Fibroblast of pulmonary artery (primary cell): ENCODE data around the gene ABTB2.

Experiments
- DNase-seq: peaks from one replicate; pipeline ENCODE4 v3.0.0-alpha.2; 2010; ENCODE audit warnings: low read depth
- H3K4me3 ChIP-seq: replicated peaks from 2 replicates; pipeline ENCODE4 v1.5.1; 2011; ENCODE audit warnings: low read depth, mild to moderate bottlenecking, control low read depth, low read length, moderate library complexity
- TF ChIP-seq, protein P1 (sequence below): IDR thresholded peaks from 2 replicates; pipeline ENCODE4 v1.5.1; 2011; ENCODE audit warnings: mild to moderate bottlenecking, control low read depth, low read length, inconsistent platforms; ENCODE audit errors: missing control alignments

Gene ABTB2

DNA sequence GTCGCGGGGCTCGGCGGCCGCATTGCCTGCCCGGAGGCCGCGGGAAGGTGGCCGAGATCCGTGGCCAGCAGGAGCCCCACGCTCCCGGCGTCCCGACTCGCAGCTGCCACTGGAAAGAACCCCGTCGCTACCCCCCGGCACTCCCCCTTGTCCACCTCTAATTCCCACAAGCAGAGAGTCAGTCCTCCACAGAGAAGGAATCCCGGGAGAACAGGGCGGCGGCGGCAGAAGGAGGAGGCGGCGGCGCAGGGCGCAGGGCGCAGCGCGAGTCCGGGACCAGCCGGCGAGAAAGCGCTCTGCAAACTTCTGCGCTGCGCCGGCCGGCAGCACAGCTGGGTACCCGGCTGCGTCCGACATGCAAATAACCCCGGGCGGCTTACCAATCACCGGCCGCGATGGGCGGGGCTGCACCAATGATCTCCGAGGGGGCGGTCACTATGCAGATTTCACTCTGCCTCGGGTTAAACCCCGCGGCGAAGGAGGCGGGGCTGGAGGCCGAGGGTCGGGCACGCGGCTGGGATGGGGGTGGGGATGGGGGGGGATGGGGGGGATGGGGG lies at the start of gene ABTB2:
ABTB2 (minus strand) TSS at position 310 of the 557 bp plus-strand sequence.
- peak within 1 kb of the TSS; percentile 71 for H3K4me3 ChIP-seq
- DNase-seq, result peak; percentile 98
- TF ChIP-seq, protein P1, sequence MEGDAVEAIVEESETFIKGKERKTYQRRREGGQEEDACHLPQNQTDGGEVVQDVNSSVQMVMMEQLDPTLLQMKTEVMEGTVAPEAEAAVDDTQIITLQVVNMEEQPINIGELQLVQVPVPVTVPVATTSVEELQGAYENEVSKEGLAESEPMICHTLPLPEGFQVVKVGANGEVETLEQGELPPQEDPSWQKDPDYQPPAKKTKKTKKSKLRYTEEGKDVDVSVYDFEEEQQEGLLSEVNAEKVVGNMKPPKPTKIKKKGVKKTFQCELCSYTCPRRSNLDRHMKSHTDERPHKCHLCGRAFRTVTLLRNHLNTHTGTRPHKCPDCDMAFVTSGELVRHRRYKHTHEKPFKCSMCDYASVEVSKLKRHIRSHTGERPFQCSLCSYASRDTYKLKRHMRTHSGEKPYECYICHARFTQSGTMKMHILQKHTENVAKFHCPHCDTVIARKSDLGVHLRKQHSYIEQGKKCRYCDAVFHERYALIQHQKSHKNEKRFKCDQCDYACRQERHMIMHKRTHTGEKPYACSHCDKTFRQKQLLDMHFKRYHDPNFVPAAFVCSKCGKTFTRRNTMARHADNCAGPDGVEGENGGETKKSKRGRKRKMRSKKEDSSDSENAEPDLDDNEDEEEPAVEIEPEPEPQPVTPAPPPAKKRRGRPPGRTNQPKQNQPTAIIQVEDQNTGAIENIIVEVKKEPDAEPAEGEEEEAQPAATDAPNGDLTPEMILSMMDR, result no peak

DNA sequence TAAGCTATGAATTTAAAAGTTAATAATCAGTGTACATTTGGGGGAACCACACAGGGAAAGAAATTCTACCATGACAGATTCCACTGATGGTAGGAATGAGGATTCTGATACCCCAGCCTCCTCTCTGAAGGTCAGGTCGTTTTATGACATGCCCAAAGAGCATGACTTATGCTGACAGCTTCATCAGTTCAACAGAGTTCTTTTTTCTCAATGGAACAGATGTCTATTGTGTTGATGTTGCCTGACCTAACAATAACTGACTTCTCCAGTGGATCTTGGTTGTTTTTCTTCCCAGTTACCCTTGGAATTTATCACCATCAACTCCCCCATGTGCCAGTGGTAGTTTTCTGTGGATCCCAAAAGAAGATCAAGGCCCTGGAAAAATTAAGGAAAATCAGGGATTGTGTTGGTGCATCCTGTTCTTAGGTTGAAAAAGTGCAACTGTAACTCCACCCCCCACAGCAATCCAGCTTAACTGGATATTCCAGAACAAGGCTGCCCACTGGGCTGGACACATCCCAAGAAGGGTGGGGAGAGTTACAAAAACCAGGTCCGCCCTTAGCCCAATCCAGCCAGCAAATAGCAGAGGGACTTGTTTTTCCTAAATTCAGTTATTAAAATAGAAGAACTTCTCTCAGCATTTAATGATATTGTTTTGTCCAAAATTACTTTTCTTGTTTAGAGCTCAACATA lies 49.5 kb upstream of the ABTB2 start:
- TF ChIP-seq, protein P1, result no peak
- H3K4me3 ChIP-seq, result no peak overlapping the region
- DNase-seq, result no peak

DNA sequence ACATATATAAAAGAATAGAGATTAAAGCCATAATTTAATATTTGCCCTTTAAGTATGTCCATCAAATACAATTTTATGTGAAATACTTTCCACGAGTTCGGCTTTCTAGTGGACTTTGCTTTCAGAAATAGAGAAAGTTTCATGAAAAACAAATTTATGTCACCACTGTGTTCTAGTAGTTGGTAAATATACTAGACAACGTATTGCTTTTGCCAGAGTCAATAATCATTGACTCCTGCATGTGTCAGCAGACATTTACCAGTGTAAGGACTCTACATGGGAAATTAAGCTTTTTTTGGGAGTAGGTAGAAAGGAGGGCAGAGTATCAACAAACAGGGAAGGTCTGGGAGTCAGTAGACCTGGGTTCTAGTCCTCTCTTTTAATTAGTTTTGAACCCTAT lies 48.6 kb upstream of the ABTB2 start:
- TF ChIP-seq, protein P1, result no peak
- no peak overlapping the region for H3K4me3 ChIP-seq
- DNase-seq, result no peak

DNA sequence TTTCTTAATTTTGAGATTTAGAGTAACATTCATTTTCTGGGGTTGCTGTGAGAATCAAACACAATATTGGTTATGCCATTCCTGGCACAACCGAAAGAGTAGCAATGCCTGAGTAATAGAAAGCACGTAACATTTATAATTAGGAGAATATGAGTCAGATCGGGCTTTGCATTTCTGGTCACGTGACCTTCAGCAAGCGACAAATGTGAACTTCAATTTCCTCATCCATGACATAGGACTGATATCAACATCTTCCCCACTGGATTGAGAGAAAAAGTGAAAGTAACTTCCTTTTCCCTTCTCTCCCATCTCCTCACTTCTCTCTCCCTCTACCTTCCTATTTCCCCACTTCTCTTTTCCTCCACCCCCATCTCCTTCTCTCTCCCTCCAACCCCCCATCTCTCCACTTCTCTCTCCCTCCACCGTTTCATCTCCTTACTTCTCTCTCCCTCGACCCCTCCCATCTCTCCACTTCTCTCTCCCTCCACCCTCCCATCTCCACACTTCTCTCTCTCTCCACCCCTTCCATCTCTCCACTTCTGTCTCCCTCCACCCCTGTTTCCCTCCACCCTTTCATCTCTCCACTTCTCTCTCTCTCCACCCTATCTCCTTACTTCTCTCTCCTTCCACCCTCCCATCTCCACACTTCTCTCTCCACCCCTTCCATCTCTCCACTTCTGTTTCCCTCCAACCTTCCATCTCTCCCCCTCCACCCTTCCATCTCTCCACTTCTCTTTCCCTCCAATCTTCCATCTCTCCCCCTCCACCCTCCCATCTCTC lies 47.5 kb upstream of the ABTB2 start:
- H3K4me3 ChIP-seq, result no peak overlapping the region

DNA sequence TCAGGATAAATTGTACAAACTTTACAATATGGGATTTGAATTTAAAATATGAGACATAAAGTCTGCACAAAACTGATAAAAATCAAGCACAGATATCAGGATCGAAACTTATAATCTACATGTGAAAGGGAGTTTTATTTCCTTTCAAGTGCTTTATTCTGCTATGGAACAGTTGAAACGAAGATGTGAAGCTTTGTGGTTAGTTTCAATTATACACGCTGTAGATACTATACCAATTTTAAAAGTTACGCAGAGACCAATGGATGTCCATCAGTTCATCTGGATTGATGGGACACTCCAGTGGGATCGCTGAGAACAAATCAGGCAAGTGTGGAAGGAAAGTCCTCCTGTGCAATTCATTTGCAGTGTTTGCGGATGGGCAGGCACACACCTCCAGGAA lies 46.5 kb upstream of the ABTB2 start:
- no peak overlapping the region for H3K4me3 ChIP-seq
- DNase-seq, result no peak
- TF ChIP-seq, protein P1, result no peak

More for the DNA sequence above, 47.5 kb upstream of the ABTB2 start:
- TF ChIP-seq, protein P1, result no peak
- DNase-seq, result no peak

DNA sequence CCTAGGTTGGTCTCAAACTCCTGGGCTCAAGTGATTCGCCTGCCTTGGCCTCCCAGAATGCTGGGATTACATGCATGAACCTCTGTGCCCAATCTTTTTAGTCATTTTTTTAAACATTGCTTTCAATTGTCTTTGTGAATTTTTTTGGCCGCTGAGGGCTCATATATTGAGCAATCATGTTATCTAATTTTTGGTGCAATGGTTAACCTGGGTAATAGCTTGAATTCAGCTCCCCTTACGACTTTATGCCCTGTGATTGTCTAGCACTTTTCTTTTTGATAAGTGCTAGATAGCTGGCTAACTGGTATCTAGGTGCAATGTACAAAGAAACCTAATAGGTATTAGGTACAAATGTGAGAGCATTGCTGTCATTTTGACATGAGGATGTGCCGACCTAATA lies 45.6 kb upstream of the ABTB2 start:
- TF ChIP-seq, protein P1, result no peak
- no peak for DNase-seq
- H3K4me3 ChIP-seq, result no peak overlapping the region
